AG20443 (cell line): ENCODE measurements around the gene GCKR.
"Not testable (repeated sequence)": the region's sequence is repeated elsewhere in the genome, so short reads cannot be mapped to it uniquely, and the experiment has no call there.

Experiments
- DNase-seq: peaks from one replicate; pipeline ENCODE4 v3.0.0; 2012; ENCODE audit warnings: low spot score, mixed read lengths

The GCKR gene

GRCh38 chr2:27518113-27518781, 21.6 kb downstream of the GCKR start:
- no peak for DNase-seq

GRCh38 chr2:27518782-27519113, 22.1 kb downstream of the GCKR start:
- no peak for DNase-seq

- no peak for DNase-seq
These were observed 23.7 kb downstream of the GCKR start for GRCh38 chr2:27520316-27520715.

- DNase-seq: no peak
These were observed 25.8 kb downstream of the GCKR start for GRCh38 chr2:27522400-27522945.

- DNase-seq: no peak
These were observed 30.5 kb downstream of the GCKR start for GRCh38 chr2:27527182-27527581.

- DNase-seq: no peak
These were observed 35.3 kb downstream of the GCKR start for GRCh38 chr2:27531983-27532382.

- DNase-seq: peak; percentile 5
These were observed 40.6 kb downstream of the GCKR start for GRCh38 chr2:27537287-27537686.

GRCh38 chr2:27538839-27539450, 42.3 kb downstream of the GCKR start:
- DNase-seq: not testable (repeated sequence)

GRCh38 chr2:27539649-27540048, 43.0 kb downstream of the GCKR start:
- DNase-seq: not testable (repeated sequence)

- DNase-seq: no peak
These were observed 47.6 kb downstream of the GCKR start for GRCh38 chr2:27544143-27544821.

GRCh38 chr2:27545348-27546141, 48.9 kb downstream of the GCKR start:
- DNase-seq: no peak

- DNase-seq: no peak
These were observed 52.7 kb downstream of the GCKR start for GRCh38 chr2:27549303-27549702.

GRCh38 chr2:27551514-27551913, 54.9 kb downstream of the GCKR start:
- no peak for DNase-seq

- no peak for DNase-seq
These were observed 56.3 kb downstream of the GCKR start for GRCh38 chr2:27552941-27553340.

- not testable (repeated sequence) for DNase-seq
These were observed 57.8 kb downstream of the GCKR start for GRCh38 chr2:27554451-27554850.

GRCh38 chr2:27559228-27559627, 62.6 kb downstream of the GCKR start:
- DNase-seq: no peak

GRCh38 chr2:27561060-27561459, 64.4 kb downstream of the GCKR start:
- no peak for DNase-seq

- DNase-seq: peak; percentile 51
These were observed 70.0 kb downstream of the GCKR start for GRCh38 chr2:27566628-27567027.

- DNase-seq: no peak
These were observed 72.8 kb downstream of the GCKR start for GRCh38 chr2:27569398-27569797.

GRCh38 chr2:27571197-27571596, 74.6 kb downstream of the GCKR start:
- DNase-seq: no peak

- no peak for DNase-seq
These were observed 75.0 kb downstream of the GCKR start for GRCh38 chr2:27571681-27572080.

GRCh38 chr2:27572439-27572838, 75.8 kb downstream of the GCKR start:
- no peak for DNase-seq
